ENCODE results near the gene EIPR1. TPM values are rescaled to one million over a fixed set of nuclear protein-coding genes. Genes with fewer than 3 reads are reported as not detected.

The EIPR1 gene
- total and polyA plus RNA-seq, 2 donors from 2014 or later = 28.2 to 37.8 TPM

GRCh38 chr2:3348767-3349166, 28.9 kb downstream of the EIPR1 start:
- intact Hi-C loops (cut with DNase I) = no loop called here
- no peak for FAIRE-seq

GRCh38 chr2:3345621-3346020, 32.0 kb downstream of the EIPR1 start:
- Histone ChIP-seq H3K9ac (ENCODE audit: low read length in 3 of 3) (no peak overlapping the region), H3K27me3 (ENCODE audit: control insufficient read depth, insufficient read depth, low read length) (no peaks in the 10 kb centered on the region), H3K4me1 (ENCODE audit: control insufficient read depth in 2 of 3, insufficient read depth in 2 of 3, low read depth in 1 of 3, low read length in 3 of 3) (peaks cover 0 to 18% (median 6%) of the 10 kb centered on the region in 3 donors), H3K36me3 (ENCODE audit: control insufficient read depth in 2 of 3, insufficient read depth in 3 of 3, low read length in 3 of 3) (no peaks in the 10 kb centered on the region), H3K4me3 (ENCODE audit: low read length in 3 of 3) (no peak overlapping the region), H3K27ac (ENCODE audit: low read depth in 2 of 2, low read length in 2 of 2) (no peak overlapping the region), H3K9me3 (ENCODE audit: control insufficient read depth in 2 of 3, insufficient read depth in 1 of 3, low read length in 3 of 3) (no peaks in the 10 kb centered on the region)
- FAIRE-seq = no peak
- TF ChIP-seq, protein P1, sequence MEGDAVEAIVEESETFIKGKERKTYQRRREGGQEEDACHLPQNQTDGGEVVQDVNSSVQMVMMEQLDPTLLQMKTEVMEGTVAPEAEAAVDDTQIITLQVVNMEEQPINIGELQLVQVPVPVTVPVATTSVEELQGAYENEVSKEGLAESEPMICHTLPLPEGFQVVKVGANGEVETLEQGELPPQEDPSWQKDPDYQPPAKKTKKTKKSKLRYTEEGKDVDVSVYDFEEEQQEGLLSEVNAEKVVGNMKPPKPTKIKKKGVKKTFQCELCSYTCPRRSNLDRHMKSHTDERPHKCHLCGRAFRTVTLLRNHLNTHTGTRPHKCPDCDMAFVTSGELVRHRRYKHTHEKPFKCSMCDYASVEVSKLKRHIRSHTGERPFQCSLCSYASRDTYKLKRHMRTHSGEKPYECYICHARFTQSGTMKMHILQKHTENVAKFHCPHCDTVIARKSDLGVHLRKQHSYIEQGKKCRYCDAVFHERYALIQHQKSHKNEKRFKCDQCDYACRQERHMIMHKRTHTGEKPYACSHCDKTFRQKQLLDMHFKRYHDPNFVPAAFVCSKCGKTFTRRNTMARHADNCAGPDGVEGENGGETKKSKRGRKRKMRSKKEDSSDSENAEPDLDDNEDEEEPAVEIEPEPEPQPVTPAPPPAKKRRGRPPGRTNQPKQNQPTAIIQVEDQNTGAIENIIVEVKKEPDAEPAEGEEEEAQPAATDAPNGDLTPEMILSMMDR (IDR thresholded peaks at IDR 0.05; ENCODE audit: borderline replicate concordance, extremely low read depth, insufficient read depth) = no peak
- intact Hi-C loops (cut with DNase I) = no loop called here
- no peak for DNase-seq

More at GRCh38 chr2:3348767-3349166, 28.9 kb downstream of the EIPR1 start:
- peak in 2 of 5 donors; percentile 23 to 84 for DNase-seq
- H3K4me1 ChIP-seq (ENCODE audit: control insufficient read depth in 2 of 3, insufficient read depth in 2 of 3, low read depth in 1 of 3, low read length in 3 of 3) = peaks cover 0 to 18% (median 6%) of the 10 kb centered on the region in 3 donors
- H3K27ac ChIP-seq (ENCODE audit: low read depth in 2 of 2, low read length in 2 of 2) = peak overlapping the region; percentile 66 to 88
- H3K27me3 ChIP-seq (ENCODE audit: control insufficient read depth, insufficient read depth, low read length) = no peaks in the 10 kb centered on the region
- H3K4me3 ChIP-seq (ENCODE audit: low read length in 3 of 3) = peak overlapping the region in 2 of 3 donors; percentile 39 to 48
- H3K9me3 ChIP-seq (ENCODE audit: control insufficient read depth in 2 of 3, insufficient read depth in 1 of 3, low read length in 3 of 3) = no peaks in the 10 kb centered on the region
- TF ChIP-seq, protein P1 (IDR thresholded peaks at IDR 0.05; ENCODE audit: borderline replicate concordance, extremely low read depth, insufficient read depth) = no peak
- H3K36me3 ChIP-seq (ENCODE audit: control insufficient read depth in 2 of 3, insufficient read depth in 3 of 3, low read length in 3 of 3) = peaks cover 0 to 2% (median 0%) of the 10 kb centered on the region in 3 donors
- H3K9ac ChIP-seq (ENCODE audit: low read length in 3 of 3) = peak overlapping the region in 1 of 3 donors; percentile 78

DNA sequence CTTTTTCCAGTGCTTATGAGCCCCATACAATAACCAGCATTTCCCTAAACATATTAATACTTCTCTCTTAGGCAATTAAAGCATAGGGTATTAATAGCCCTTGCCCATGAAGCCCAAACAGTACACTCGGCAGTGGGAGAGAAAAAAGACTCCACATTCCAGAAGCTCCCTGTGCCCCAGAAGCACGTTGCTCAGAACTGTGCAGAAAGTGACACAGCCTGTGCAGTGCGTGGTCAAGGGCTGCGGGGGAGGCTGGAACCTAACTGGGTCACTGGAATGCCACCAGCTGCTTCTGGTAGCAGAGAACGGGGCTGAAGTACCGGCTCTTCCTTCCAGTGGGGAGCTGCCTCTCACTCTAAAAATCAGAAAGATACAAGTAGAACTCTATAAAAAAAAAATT, 32.7 kb downstream of the EIPR1 start:
- DNase-seq (peak in 2 of 5 donors; percentile 25 to 42), FAIRE-seq (no peak)
- no peak overlapping the region for H3K27ac ChIP-seq (ENCODE audit: low read depth in 2 of 2, low read length in 2 of 2)

More for the DNA sequence above, 32.7 kb downstream of the EIPR1 start:
- Histone ChIP-seq H3K4me3 (ENCODE audit: low read length in 3 of 3) (no peak overlapping the region), H3K9me3 (ENCODE audit: control insufficient read depth in 2 of 3, insufficient read depth in 1 of 3, low read length in 3 of 3) (no peaks in the 10 kb centered on the region), H3K4me1 (ENCODE audit: control insufficient read depth in 2 of 3, insufficient read depth in 2 of 3, low read depth in 1 of 3, low read length in 3 of 3) (peaks cover 0 to 18% (median 6%) of the 10 kb centered on the region in 3 donors), H3K27me3 (ENCODE audit: control insufficient read depth, insufficient read depth, low read length) (no peaks in the 10 kb centered on the region), H3K9ac (ENCODE audit: low read length in 3 of 3) (no peak overlapping the region), H3K36me3 (ENCODE audit: control insufficient read depth in 2 of 3, insufficient read depth in 3 of 3, low read length in 3 of 3) (no peaks in the 10 kb centered on the region)
- intact Hi-C loops (cut with DNase I) = no loop called here
- TF ChIP-seq, protein P1 (IDR thresholded peaks at IDR 0.05; ENCODE audit: borderline replicate concordance, extremely low read depth, insufficient read depth) = no peak

Measured in kidney (tissue), 14 donors.